GM19438 (cell line): ENCODE results near the gene FHIT.

Source experiments
- ATAC-seq: cut with Tn5 transposase; IDR thresholded peaks from one replicate; pipeline ENCODE4 v1.9.1; 2021; ENCODE audit warnings: low read depth; ENCODE audit not compliant: unreplicated experiment

FHIT gene

DNA sequence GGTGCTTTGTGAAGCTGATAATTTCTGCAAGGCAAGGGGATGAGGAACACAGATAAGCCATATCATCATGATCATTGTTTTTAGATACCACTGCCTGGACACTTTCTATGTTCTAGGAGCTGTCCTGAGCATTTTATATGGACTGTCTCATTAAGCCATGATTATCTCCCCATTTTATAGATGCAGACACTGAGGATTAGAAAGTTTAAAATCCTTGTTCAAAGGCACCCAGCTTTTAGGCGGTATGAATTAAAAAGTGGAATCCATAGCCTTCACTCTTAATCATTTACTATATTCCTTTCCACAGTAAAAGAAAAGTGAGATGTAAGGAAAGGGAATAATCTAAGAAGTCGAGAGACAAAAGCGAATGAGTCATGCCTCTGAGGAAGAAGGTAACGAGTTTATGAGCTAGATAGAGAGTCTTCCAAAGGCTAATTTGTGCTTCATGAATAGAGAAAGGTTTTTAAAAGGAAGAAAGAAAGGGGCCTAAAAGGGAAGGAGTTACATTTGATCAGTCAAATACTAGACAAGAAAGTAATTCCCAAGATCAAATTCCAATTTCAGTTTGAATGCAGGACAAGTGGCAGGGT, 856.0 kb downstream of the FHIT start:
- ATAC-seq, result no peak

DNA sequence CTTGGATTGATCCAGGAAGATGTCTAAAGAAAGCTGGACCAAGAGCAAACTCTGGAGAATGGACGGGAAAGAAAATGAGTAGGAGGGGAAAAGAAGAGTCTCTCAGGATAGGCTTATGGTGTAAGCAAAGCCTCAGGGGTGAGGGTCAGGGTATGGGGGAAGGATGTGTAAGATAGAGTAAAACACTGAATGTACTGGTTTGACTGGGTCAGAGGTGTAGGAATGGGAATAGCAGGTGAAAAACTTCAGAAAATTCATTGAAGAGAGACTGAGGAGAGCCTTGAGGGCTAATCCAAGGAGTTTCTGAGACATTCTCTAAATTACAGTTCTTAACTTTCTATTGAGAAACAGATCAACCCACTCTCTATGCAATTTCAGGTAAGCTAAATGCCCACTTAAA, 857.3 kb downstream of the FHIT start:
- no peak for ATAC-seq

DNA sequence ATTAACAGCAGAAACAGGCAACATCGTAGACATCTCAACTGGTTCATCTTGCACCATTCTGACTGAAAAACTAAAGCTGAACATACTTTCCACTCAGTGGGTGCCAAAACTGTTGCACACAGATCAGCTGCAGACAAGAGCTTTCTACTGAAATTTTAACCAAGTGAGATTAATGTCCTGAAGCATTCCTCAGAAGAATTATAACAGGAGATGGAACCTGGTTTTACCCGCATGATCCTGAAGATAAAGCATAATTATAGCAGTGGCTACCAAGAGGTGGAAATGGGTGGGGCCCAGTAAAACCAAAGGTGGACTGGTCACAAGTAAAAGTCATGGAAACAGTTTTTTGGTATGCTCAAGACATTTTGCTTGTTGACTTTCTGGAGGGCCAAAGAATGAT, 858.8 kb downstream of the FHIT start:
- no peak for ATAC-seq

DNA sequence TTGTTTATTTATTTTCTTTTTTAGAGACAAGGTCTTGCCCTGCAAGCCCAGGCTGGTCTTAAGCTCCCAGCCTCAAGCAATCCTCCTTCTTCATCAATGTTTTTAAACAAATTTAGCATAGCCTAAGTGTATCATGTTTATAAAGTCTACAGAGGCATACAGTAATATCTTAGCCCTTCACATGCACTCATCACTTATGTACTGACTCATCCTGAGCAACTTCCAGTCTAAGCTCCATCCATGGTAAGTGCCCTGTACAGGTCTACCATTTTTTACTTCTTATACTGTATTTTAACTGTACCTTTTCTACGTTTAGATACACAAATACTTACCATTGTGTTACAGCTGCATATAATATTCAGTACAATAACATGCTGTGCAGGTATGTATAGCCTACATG, 860.0 kb downstream of the FHIT start:
- no peak for ATAC-seq

DNA sequence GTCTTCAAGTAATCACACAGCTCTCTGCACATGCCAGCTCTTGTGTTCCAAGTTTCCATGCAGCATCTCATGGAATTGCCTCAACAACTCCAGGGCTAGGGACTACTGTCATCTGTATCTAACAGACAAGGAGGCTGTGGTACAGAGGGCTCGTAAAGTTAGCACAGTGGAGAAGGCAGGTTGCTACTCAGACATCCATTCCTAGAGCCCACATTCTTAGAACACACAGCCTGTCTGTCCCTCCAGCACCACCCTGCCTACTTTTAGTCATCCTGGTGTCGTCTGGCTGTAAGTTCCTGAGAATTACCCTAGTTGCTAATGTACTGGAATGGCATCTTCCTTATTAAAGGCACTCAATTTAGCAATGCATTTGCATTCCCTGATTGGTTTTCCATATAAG, 862.5 kb downstream of the FHIT start:
- ATAC-seq, result no peak

DNA sequence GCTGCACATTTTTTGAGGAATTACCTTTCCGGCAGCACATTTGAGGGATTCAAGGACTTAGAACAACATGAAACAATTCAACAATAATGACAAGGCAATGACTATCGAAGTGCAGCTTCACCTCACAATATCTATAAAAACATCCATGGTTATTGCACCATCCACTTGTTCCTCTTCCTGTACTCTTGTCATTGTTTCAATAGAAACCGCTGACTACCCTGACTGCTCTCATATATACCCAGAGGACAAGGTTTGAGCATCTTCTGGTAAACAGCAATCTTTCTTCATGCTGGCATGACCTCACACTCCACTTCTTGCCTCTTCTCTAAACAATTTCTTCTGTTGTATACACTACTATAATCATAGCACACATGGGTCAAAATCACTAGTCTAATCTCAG, 864.9 kb downstream of the FHIT start:
- ATAC-seq, result no peak

DNA sequence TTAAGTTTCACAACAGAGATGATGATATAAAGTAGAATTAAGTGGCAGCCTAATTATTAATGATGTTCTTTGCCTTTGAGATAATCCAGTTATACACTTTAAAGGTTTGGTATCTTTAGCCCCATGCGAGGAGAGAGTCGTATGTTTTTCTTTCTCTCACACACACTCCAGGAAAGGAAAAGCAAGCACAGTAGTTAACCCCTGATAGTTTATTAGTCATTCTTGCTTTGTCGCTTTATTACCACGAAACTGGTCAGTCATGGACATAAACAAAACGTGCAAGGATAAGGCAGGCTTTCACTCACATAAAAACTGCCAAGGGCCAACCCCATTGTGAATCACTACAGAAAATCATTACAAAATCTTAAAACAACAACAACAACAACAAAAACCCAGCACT, 866.9 kb downstream of the FHIT start:
- ATAC-seq, result no peak

DNA sequence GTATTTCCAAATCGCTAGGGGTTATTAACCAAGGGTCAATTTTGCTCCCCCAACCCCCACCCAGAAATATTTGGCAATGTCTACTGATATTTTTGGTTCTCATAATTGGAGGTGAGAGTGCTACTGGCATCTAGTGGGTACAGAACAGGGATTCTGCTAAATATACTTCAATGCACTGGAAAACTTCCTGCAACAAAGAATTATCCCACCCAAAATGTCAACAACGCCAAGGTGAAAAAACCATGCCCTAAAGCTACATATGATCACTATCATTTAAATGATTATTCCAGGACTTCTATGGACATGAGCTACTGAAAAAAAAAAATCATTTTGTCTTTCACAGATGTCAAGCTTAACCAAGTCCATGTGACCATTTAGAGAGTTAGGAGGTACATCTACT, 867.9 kb downstream of the FHIT start:
- ATAC-seq, result no peak

DNA sequence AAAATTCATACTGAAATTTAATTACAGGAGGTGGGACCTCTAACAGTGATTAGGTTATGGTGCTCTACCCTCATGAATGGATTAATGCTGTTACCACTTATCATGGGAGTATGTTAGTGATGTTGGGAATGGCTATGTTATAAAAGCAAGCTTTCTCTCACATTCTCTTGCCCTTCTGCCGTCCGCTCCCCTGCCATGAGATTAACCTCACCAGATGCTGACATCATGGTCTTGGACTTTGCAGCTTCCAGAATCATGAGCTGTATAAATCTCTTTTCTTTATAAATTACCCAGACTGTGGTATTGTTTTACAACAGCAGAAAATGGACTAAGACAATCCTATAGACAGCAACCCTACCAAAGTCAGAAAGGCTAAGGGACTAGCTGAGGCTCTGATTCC, 884.8 kb downstream of the FHIT start:
- ATAC-seq, result no peak

DNA sequence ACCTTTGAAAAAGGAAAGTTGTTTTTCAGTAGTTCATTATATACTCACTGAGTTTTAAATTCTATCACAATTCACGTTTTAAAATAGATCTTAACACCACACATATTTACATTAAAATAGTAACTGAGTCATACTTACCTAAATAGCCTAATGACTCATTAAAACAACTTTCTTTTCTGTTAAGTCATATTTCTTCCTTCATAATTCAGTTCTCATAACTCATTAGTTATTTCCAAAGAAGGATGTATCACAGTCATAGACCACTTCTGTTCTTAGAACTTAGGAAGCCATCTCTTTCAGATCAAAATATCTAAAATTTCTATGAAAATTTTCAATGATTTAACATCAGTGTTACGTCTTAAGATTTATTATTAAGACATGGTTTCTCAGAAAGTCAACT, 885.9 kb downstream of the FHIT start:
- no peak for ATAC-seq

DNA sequence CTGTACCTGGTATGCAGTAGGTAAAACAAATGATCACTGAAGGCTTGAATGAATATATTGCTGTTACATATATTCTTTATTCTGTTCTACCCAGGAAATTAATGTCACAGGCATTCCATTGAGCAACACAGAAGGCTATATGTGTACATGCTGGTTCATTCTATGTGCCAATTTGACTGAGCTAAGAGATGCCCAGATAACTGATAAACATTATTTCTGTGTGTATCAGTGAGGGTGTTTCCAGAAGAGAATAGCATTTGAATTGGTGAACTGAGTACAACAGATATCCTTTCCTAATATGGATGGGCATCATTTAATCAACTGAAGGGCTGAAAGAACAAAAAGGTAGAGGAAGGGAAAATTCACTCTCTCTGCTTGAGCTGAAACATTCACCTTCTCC, 886.8 kb downstream of the FHIT start:
- ATAC-seq, result no peak

DNA sequence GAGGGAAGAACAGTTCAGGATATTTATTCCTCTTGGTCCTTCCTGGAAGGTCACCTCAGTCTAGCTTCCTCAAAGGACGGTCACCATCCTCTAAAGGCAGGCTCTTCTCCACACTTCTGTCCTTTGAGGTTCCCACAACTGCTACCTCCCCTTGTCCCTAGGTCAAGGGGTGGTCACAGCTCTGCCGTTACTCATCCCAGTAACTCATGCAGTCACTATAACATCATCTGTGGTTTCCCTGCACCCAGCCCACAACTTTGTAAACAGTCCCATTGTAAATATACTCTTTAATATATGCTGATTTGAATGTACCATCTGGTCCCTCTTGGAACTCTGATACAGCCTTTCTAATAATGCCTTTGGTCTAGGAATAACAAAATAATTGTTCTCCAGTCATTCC, 887.4 kb downstream of the FHIT start:
- ATAC-seq, result no peak

DNA sequence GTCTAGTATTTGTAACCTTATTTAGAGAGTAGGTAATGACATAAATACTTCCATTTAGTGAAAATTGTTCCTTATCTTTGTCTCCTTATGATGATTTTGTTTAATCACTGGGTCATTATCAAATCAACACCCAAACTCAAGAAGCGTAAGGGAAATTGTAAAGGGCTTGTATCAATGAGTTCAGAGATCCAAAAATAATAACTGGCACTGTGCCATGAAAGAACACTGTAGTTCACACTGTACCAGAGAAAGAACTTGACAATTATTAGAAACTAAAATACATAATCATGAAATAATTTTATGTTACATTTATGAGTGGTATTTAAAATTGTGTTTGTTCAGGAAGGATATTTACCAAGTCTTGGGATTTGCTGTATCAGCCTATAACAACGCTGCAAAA, 895.4 kb downstream of the FHIT start:
- no peak for ATAC-seq

DNA sequence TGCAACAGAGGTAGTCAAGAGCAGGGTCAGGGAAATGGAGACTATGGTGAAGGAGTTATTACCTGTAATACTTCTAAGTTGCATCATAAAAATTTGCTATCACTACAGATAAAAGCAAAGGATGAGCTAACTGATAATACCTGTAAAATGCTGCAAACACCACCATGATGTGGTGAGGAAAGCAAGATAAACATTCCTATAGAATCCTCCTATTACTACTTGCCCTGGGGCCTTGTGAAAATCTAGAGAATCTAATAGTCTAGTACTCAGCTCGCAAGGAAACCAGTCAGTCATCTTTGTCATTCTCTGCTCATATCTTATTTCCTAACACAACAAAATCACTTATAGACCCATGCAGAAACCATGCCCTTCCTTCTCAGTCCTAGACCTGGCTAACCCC, 899.8 kb downstream of the FHIT start:
- ATAC-seq, result no peak

DNA sequence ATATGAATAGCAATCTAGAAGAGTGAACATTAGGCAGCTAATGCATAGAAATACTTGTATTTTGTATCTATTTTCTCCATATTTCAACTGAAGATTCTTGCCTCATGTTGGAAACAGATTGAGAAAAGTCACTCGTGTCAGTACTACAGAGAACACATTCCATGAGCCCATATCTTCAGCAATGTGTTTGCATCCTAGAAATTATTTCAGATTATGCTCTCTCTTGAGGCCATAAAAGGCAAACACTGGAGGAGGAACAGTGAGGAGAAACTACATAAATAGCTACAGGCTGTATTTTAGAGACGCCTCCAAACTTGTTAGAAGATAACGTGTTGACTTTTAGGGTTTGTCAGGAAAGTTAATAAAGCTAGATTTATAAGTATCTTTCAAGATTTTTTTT, 906.9 kb downstream of the FHIT start:
- ATAC-seq, result no peak

DNA sequence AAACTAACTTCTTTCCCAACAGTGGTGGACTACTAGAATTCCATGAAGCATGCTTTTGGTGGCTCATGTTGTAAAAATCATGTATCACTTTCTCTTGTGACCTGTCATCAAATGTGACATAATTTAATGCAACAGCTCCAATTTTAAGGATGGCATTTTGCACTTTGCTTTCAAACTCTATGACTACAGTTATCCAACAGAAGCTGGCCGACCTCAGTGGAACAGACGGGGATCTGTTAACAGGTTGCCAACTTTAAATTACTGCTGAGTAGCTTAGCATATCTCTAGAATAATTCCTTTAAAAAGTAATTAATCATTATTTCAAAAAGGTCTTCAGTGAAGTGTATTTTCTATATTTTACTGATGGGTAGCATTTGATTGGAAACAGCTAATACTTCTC, 907.4 kb downstream of the FHIT start:
- ATAC-seq, result no peak

DNA sequence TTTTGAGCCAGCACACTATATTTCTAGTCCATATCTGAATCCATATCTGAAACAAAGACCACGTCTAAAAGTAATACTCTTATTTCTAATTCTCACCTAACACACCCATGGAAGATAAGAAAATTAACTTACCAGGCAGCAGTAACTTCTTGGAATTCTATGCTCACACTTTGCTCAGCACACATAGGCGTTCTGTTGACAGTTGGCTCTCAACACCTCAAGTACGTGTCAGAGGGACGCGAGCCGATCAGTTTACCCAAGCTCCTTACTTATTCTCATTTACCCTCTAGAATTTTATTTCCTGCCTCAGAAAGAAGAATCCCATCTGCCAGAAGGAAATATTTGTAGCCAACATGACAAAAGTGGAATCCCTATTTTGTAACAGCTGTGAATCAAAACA, 911.9 kb downstream of the FHIT start:
- no peak for ATAC-seq

DNA sequence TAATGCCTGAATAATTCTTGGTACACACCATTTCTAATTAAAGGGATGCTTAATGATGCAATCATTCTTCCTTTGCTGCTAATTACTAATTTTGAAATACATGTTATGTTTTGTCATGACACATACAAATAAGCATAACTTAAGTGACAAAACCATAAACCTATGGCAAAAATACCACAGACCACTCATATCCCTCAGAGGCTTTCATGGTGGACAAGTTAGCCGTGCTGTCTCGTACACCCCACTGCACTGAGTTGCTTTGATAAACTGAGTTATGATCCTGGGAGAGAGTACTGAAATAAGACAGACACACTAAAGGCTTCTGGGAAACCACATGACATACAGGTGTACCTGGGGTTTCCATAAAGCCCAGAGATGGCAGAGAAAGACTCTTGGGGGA, 913.8 kb downstream of the FHIT start:
- no peak for ATAC-seq

DNA sequence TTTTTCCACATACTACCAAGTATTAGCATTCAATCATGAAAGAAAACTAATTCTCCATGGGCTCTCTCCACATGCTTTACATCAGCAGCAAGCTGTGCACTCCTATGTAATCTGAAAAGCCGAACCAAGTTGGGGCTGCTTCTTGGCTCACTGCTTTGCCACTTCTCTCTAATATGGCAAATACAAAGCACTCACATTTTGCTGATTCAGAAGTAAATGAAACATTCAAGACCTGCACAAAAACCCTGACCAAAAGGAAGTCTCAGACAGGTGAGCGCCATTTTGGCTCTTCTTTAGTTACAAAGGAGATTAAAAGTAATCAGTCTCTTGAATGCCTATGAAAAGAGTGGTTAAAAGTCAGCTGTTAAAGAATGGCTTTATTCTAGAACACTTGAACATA, 915.2 kb downstream of the FHIT start:
- no peak for ATAC-seq

DNA sequence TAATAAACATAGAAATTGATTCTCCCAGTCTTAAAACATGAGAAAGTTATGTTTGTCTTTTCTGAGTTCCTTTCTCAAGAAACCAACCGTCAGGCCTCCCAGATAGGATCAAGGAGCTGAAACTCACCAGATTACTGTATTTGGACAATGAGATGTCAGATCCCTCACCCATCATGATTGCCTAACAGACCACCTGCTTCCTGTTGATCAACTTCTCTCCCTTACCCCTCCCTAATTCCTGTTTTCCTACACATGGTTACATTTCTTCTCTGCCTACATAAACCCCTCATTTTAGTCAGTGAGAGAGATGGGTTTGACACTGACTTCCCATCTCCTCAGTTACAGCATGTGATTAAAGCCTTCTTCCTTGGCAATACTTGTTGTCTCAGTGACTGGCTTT, 917.5 kb downstream of the FHIT start:
- no peak for ATAC-seq

DNA sequence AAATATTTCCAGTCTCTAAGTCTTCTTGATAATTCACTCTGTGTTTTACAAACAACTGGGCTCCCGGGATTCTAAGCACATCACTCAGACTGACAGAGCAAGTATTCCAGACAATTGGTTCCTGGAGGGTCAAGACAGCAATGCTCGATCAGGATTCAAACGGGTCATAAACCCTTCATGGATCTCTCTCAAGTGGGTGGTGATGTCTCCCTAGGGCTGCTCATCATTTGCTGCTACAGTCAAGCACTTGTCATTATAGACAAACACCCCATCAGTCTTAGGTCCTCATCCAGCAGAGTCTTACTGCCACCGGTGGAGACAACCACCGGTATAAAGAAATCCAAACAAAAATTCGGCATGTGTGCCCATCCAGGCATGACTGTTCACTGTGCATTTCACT, 921.1 kb downstream of the FHIT start:
- ATAC-seq, result no peak

DNA sequence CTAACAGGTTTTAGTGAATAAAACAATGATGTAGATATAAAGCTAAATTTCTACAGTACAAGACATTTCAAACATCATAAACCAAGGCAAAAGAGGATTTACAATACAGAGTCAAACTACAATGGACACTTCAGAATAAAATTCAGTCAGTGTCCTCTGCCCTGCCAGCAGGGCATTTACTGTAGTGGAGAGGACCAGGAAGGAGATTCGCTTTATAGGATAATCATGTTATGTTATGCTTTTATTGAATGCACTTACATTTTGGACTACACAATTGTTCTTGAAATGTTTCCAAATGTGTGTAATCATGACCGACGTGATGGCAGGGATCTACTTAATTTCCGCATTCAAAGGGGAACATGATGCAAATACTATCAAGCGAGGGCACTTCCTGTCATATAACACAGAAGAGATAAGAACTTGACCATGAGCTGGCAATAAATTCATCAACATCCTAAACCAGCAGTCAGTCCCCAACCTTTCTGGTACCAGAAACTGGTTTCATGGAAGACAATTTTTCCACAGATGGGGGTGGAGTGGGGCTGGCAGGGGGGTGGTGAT, 925.6 kb downstream of the FHIT start:
- no peak for ATAC-seq

DNA sequence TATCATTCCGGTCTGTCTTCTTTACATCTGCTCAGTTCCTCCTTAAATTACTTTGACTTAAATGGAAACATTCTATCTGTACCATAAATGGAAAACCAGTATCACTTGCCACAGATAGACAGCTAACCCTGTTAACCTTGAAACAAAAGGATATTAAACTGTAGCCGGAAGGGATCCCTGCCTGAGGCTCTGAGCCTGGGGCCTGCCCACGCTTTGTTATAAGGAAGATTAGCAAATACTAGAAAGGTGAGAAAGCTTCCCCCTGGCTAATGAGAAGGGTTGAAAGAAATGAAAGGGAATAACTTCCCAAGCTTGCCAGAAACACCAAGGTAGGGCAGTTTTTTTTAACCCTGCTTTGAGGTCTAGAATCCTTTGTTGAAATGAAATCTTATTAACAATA, 927.6 kb downstream of the FHIT start:
- no peak for ATAC-seq
